SU-DHL-6 (cell line): Measurements from ENCODE around the gene BCAS1.
A peak's percentile ranks its signal among the peaks of the same experiment; 100 is the strongest.

Experiments
- H2AFZ ChIP-seq: fragments of 200-600 bp; sonication (generic); 2 replicates; pipeline ENCODE4 v1.6.1; 2014; ENCODE audit warnings: low read depth, mild to moderate bottlenecking, moderate library complexity, mixed read lengths, antibody characterized with exemption, low read length; ENCODE audit not compliant: severe bottlenecking
- H3F3A ChIP-seq: fragments of 200-600 bp; shearing (Covaris generic); 2 replicates; pipeline ENCODE4 v1.6.0; 2016; ENCODE audit warnings: antibody characterized with exemption, mild to moderate bottlenecking; ENCODE audit not compliant: insufficient read depth
- H3K27ac ChIP-seq: fragments of 200-600 bp; sonication (generic); 2 replicates; pipeline ENCODE4 v1.5.1; 2016; ENCODE audit warnings: low read depth, mild to moderate bottlenecking, low read length, moderate library complexity, mixed read lengths
- H3K27me3 ChIP-seq: fragments of 200-600 bp; sonication (generic), shearing (Covaris generic); 2 replicates; pipeline ENCODE4 v1.6.0; 2014; ENCODE audit warnings: mild to moderate bottlenecking, low read length
- H3K36me3 ChIP-seq: fragments of 200-600 bp; sonication (generic); 2 replicates; pipeline ENCODE4 v1.6.1; 2014; ENCODE audit warnings: mild to moderate bottlenecking, low read length, mixed read lengths
- H3K4me2 ChIP-seq: fragments of 300-600, 200-600 bp; shearing (Covaris generic), sonication (generic); 2 replicates; pipeline ENCODE4 v1.6.0; 2014; ENCODE audit warnings: low read length, low read depth, mild to moderate bottlenecking; ENCODE audit not compliant: poor library complexity, severe bottlenecking
- H3K4me3 ChIP-seq: fragments of 200-600 bp; sonication (generic); 2 replicates; pipeline ENCODE4 v1.5.1; 2014; ENCODE audit warnings: antibody characterized with exemption, low read length, mild to moderate bottlenecking, mixed read lengths; ENCODE audit not compliant: insufficient read depth, poor library complexity, severe bottlenecking
- H3K79me2 ChIP-seq: fragments of 200-600 bp; sonication (generic); 2 replicates; pipeline ENCODE4 v1.6.1; 2014; ENCODE audit warnings: mild to moderate bottlenecking, low read length, moderate library complexity; ENCODE audit not compliant: insufficient read depth
- H3K9ac ChIP-seq: fragments of 200-600 bp; sonication (generic); 2 replicates; pipeline ENCODE4 v1.7.0; 2014; ENCODE audit warnings: mild to moderate bottlenecking, low read length
- H3K9me2 ChIP-seq: fragments of 200-600 bp; sonication (generic); replicated peaks from 2 replicates; pipeline ENCODE4 v1.6.1; 2014; ENCODE audit warnings: low read length; ENCODE audit not compliant: insufficient read depth
- H3K9me3 ChIP-seq: fragments of 200-600 bp; sonication (generic); 2 replicates; pipeline ENCODE4 v1.6.1; 2014; ENCODE audit warnings: low read length, mixed read lengths; ENCODE audit not compliant: insufficient read depth
- H4K20me1 ChIP-seq: fragments of 200-600 bp; sonication (generic); 2 replicates; pipeline ENCODE4 v1.6.1; 2014; ENCODE audit warnings: low read depth, mild to moderate bottlenecking, antibody characterized with exemption, low read length, moderate library complexity, mixed read lengths
- EZH2phosphoT487 ChIP-seq: fragments of 200-600 bp; sonication (generic), shearing (Covaris generic); conservative IDR thresholded peaks from 2 replicates; pipeline ENCODE4 v1.6.1; 2018; ENCODE audit warnings: mild to moderate bottlenecking, antibody characterized with exemption, low read length, moderate library complexity, mixed read lengths
- TF ChIP-seq, protein P1 (sequence below): fragments of 200-600 bp; sonication (generic); IDR thresholded peaks from one replicate; pipeline ENCODE4 v1.5.1; 2017; ENCODE audit warnings: antibody characterized with exemption, mild to moderate bottlenecking, low read length, moderate library complexity; ENCODE audit not compliant: insufficient read depth, poor library complexity, severe bottlenecking

BCAS1 gene

GRCh38 chr20:53904261-53904660 is 166.1 kb downstream of the BCAS1 start:
- Histone ChIP-seq H3K4me2 (no peak overlapping the region), H3K27me3 (no peaks in the 10 kb centered on the region), H4K20me1 (no peaks in the 10 kb centered on the region), H3K36me3 (no peaks in the 10 kb centered on the region), H3K79me2 (no peaks in the 10 kb centered on the region), H3K27ac (peak overlapping the region; percentile 33; the same call in 1 of the 2 replicates), H3K9me2 (no peaks in the 10 kb centered on the region), H3F3A (peaks cover 57% of the 10 kb centered on the region), H3K9me3 (no peaks in the 10 kb centered on the region), H3K4me3 (no peak overlapping the region), H2AFZ (no peak overlapping the region), H3K9ac (no peak overlapping the region)
- TF ChIP-seq, protein P1, sequence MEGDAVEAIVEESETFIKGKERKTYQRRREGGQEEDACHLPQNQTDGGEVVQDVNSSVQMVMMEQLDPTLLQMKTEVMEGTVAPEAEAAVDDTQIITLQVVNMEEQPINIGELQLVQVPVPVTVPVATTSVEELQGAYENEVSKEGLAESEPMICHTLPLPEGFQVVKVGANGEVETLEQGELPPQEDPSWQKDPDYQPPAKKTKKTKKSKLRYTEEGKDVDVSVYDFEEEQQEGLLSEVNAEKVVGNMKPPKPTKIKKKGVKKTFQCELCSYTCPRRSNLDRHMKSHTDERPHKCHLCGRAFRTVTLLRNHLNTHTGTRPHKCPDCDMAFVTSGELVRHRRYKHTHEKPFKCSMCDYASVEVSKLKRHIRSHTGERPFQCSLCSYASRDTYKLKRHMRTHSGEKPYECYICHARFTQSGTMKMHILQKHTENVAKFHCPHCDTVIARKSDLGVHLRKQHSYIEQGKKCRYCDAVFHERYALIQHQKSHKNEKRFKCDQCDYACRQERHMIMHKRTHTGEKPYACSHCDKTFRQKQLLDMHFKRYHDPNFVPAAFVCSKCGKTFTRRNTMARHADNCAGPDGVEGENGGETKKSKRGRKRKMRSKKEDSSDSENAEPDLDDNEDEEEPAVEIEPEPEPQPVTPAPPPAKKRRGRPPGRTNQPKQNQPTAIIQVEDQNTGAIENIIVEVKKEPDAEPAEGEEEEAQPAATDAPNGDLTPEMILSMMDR: no peak
- TF ChIP-seq EZH2phosphoT487: no peak

GRCh38 chr20:53903652-53903987 is 166.8 kb downstream of the BCAS1 start:
- peaks cover 57% of the 10 kb centered on the region for H3F3A ChIP-seq
- H3K4me2 ChIP-seq: no peak overlapping the region

GRCh38 chr20:53902968-53903651 is 167.3 kb downstream of the BCAS1 start:
- H3K27ac ChIP-seq: peak overlapping the region; percentile 33; the same call in 1 of the 2 replicates
- peaks cover 58% of the 10 kb centered on the region for H3F3A ChIP-seq
- no peak overlapping the region for H2AFZ ChIP-seq
- no peaks in the 10 kb centered on the region for H4K20me1 ChIP-seq
- H3K27me3 ChIP-seq: no peaks in the 10 kb centered on the region
- H3K9me2 ChIP-seq: no peaks in the 10 kb centered on the region
- no peak overlapping the region for H3K4me3 ChIP-seq
- H3K9ac ChIP-seq: no peak overlapping the region
- H3K9me3 ChIP-seq: no peaks in the 10 kb centered on the region
- no peaks in the 10 kb centered on the region for H3K79me2 ChIP-seq
- no peak overlapping the region for H3K4me2 ChIP-seq
- TF ChIP-seq, protein P1: no peak
- no peak for TF ChIP-seq EZH2phosphoT487
- H3K36me3 ChIP-seq: no peaks in the 10 kb centered on the region

More at GRCh38 chr20:53903652-53903987, 166.8 kb downstream of the BCAS1 start:
- H3K4me3 ChIP-seq: no peak overlapping the region
- no peaks in the 10 kb centered on the region for H3K36me3 ChIP-seq
- H3K9me2 ChIP-seq: no peaks in the 10 kb centered on the region
- H4K20me1 ChIP-seq: no peaks in the 10 kb centered on the region
- no peaks in the 10 kb centered on the region for H3K27me3 ChIP-seq
- no peak overlapping the region for H2AFZ ChIP-seq
- H3K27ac ChIP-seq: peak overlapping the region; percentile 33
- no peak overlapping the region for H3K9ac ChIP-seq
- no peaks in the 10 kb centered on the region for H3K79me2 ChIP-seq
- H3K9me3 ChIP-seq: no peaks in the 10 kb centered on the region
- TF ChIP-seq, protein P1: no peak
- no peak for TF ChIP-seq EZH2phosphoT487
